Measurements from ENCODE around the gene ABLIM1. TPM values are rescaled to one million over a fixed set of nuclear protein-coding genes. Genes with fewer than 3 reads are reported as not detected.

The ABLIM1 gene
- total RNA-seq, 1 donor from 2014 or later, result 35.8 TPM

- peaks cover 7% of the 10 kb centered on the region for H3K36me3 Mint-ChIP-seq (ENCODE audit: low read depth)
- peak overlapping the region; percentile 53 for H3K27ac Mint-ChIP-seq (ENCODE audit: unreplicated experiment)
- H3K4me1 Mint-ChIP-seq, result peaks cover 65% of the 10 kb centered on the region
- TF ChIP-seq CTCF (conservative IDR thresholded peaks at IDR 0.05), result no peak
- no peak for DNase-seq (ENCODE audit: low read depth, low spot score)
- peaks cover 5% of the 10 kb centered on the region for H3K9me3 Mint-ChIP-seq
- no peak overlapping the region for H3K4me3 Mint-ChIP-seq
- no peaks in the 10 kb centered on the region for H3K27me3 Mint-ChIP-seq (ENCODE audit: low read depth)
These were observed 166.1 kb downstream of the ABLIM1 start for GRCh38 chr10:114491933-114492332.

- no peak for TF ChIP-seq CTCF (conservative IDR thresholded peaks at IDR 0.05)
- peak overlapping the region; percentile 53 for H3K27ac Mint-ChIP-seq (ENCODE audit: unreplicated experiment)
- no peaks in the 10 kb centered on the region for H3K27me3 Mint-ChIP-seq (ENCODE audit: low read depth)
- peaks cover 7% of the 10 kb centered on the region for H3K36me3 Mint-ChIP-seq (ENCODE audit: low read depth)
- peaks cover 5% of the 10 kb centered on the region for H3K9me3 Mint-ChIP-seq
- no peak overlapping the region for H3K4me3 Mint-ChIP-seq
- no peak for DNase-seq (ENCODE audit: low read depth, low spot score)
- peaks cover 70% of the 10 kb centered on the region for H3K4me1 Mint-ChIP-seq
These were observed 166.7 kb downstream of the ABLIM1 start for GRCh38 chr10:114491419-114491818.

GRCh38 chr10:114489521-114490310 is 168.4 kb downstream of the ABLIM1 start:
- H3K9me3 Mint-ChIP-seq, result no peaks in the 10 kb centered on the region
- H3K4me3 Mint-ChIP-seq, result peak overlapping the region; percentile 61
- DNase-seq (ENCODE audit: low read depth, low spot score), result peak; percentile 25
- H3K27ac Mint-ChIP-seq (ENCODE audit: unreplicated experiment), result peak overlapping the region; percentile 81
- peaks cover 13% of the 10 kb centered on the region for H3K36me3 Mint-ChIP-seq (ENCODE audit: low read depth)
- no peak for TF ChIP-seq CTCF (conservative IDR thresholded peaks at IDR 0.05)
- H3K27me3 Mint-ChIP-seq (ENCODE audit: low read depth), result no peaks in the 10 kb centered on the region
- peaks cover 74% of the 10 kb centered on the region for H3K4me1 Mint-ChIP-seq

- no peak overlapping the region for H3K27ac Mint-ChIP-seq (ENCODE audit: unreplicated experiment)
These were observed 170.1 kb downstream of the ABLIM1 start for GRCh38 chr10:114487815-114488536.

More at GRCh38 chr10:114487815-114488536, 170.1 kb downstream of the ABLIM1 start:
- H3K9me3 Mint-ChIP-seq, result no peaks in the 10 kb centered on the region
- H3K36me3 Mint-ChIP-seq (ENCODE audit: low read depth), result peaks cover 19% of the 10 kb centered on the region
- H3K27me3 Mint-ChIP-seq (ENCODE audit: low read depth), result no peaks in the 10 kb centered on the region
- H3K4me1 Mint-ChIP-seq, result peaks cover 66% of the 10 kb centered on the region
- TF ChIP-seq CTCF (conservative IDR thresholded peaks at IDR 0.05), result no peak
- no peak for DNase-seq (ENCODE audit: low read depth, low spot score)
- H3K4me3 Mint-ChIP-seq, result no peak overlapping the region
